ENCODE results near the gene TSC2. TPM values are rescaled to one million over a fixed set of nuclear protein-coding genes. Genes with fewer than 3 reads are reported as not detected.

TSC2 gene
- total RNA-seq, 1 donor from 2014 or later = 215 TPM

GRCh38 chr16:2081201-2082084, 33.7 kb downstream of the TSC2 start:
- Mint-ChIP-seq H3K9me3 (ENCODE audit: unreplicated experiment) (peaks cover 5% of the 10 kb centered on the region), H3K4me3 (ENCODE audit: unreplicated experiment) (no peak overlapping the region), H3K27me3 (ENCODE audit: unreplicated experiment) (peaks cover 8% of the 10 kb centered on the region), H3K4me1 (ENCODE audit: low read depth, unreplicated experiment) (peaks cover 6% of the 10 kb centered on the region), H3K27ac (ENCODE audit: unreplicated experiment) (no peak overlapping the region), H3K36me3 (ENCODE audit: unreplicated experiment) (no peaks in the 10 kb centered on the region)
- no peak for DNase-seq
- no peak for TF ChIP-seq CTCF (IDR thresholded peaks at IDR 0.05; ENCODE audit: partially characterized antibody, unreplicated experiment)

GRCh38 chr16:2082171-2082982, 34.6 kb downstream of the TSC2 start:
- H3K27ac Mint-ChIP-seq (ENCODE audit: unreplicated experiment) = no peak overlapping the region
- H3K9me3 Mint-ChIP-seq (ENCODE audit: unreplicated experiment) = peaks cover 8% of the 10 kb centered on the region

GRCh38 chr16:2082983-2083364, 35.2 kb downstream of the TSC2 start:
- peak overlapping the region; percentile 44 for H3K27ac Mint-ChIP-seq (ENCODE audit: unreplicated experiment)
- H3K36me3 Mint-ChIP-seq (ENCODE audit: unreplicated experiment) = no peaks in the 10 kb centered on the region
- TF ChIP-seq CTCF (IDR thresholded peaks at IDR 0.05; ENCODE audit: partially characterized antibody, unreplicated experiment) = no peak
- no peak overlapping the region for H3K4me3 Mint-ChIP-seq (ENCODE audit: unreplicated experiment)
- no peak for DNase-seq
- peaks cover 6% of the 10 kb centered on the region for H3K4me1 Mint-ChIP-seq (ENCODE audit: low read depth, unreplicated experiment)
- H3K9me3 Mint-ChIP-seq (ENCODE audit: unreplicated experiment) = peaks cover 11% of the 10 kb centered on the region
- peaks cover 8% of the 10 kb centered on the region for H3K27me3 Mint-ChIP-seq (ENCODE audit: unreplicated experiment)

More at GRCh38 chr16:2082171-2082982, 34.6 kb downstream of the TSC2 start:
- peak overlapping the region; percentile 46 for H3K4me3 Mint-ChIP-seq (ENCODE audit: unreplicated experiment)
- no peaks in the 10 kb centered on the region for H3K36me3 Mint-ChIP-seq (ENCODE audit: unreplicated experiment)
- peaks cover 8% of the 10 kb centered on the region for H3K27me3 Mint-ChIP-seq (ENCODE audit: unreplicated experiment)
- no peak for TF ChIP-seq CTCF (IDR thresholded peaks at IDR 0.05; ENCODE audit: partially characterized antibody, unreplicated experiment)
- no peak for DNase-seq
- H3K4me1 Mint-ChIP-seq (ENCODE audit: low read depth, unreplicated experiment) = peaks cover 6% of the 10 kb centered on the region

- no peak overlapping the region for H3K27ac Mint-ChIP-seq (ENCODE audit: unreplicated experiment)
- peaks cover 8% of the 10 kb centered on the region for H3K27me3 Mint-ChIP-seq (ENCODE audit: unreplicated experiment)
- peaks cover 11% of the 10 kb centered on the region for H3K9me3 Mint-ChIP-seq (ENCODE audit: unreplicated experiment)
- H3K36me3 Mint-ChIP-seq (ENCODE audit: unreplicated experiment) = no peaks in the 10 kb centered on the region
- peaks cover 6% of the 10 kb centered on the region for H3K4me1 Mint-ChIP-seq (ENCODE audit: low read depth, unreplicated experiment)
- no peak for DNase-seq
- no peak overlapping the region for H3K4me3 Mint-ChIP-seq (ENCODE audit: unreplicated experiment)
- TF ChIP-seq CTCF (IDR thresholded peaks at IDR 0.05; ENCODE audit: partially characterized antibody, unreplicated experiment) = no peak
Observed at GRCh38 chr16:2083409-2083808, 35.6 kb downstream of the TSC2 start.

Measured in glutamatergic neuron (in vitro differentiated cells).